Activated naive CD8-positive, alpha-beta T cell treated with anti-CD3 and anti-CD28 coated beads, Interleukin-2, amount 50 U/mL, for 24 hours (primary cell): ENCODE measurements around the gene PRKCD.
A peak's percentile ranks its signal among the peaks of the same experiment; 100 is the strongest.

Experiments
- ATAC-seq: fragments of 150-1000 bp; cut with Tn5 transposase; one replicate; pipeline ENCODE4 v1.10.0; 2021
- DNase-seq: peaks from one replicate; pipeline ENCODE4 v3.0.0; 2021
- H3K27ac Mint-ChIP-seq: one replicate; pipeline ENCODE4 v1.8.0; 2021; ENCODE audit warnings: mild to moderate bottlenecking, mixed read lengths
- H3K27me3 Mint-ChIP-seq: one replicate; pipeline ENCODE4 v1.8.0; 2021; ENCODE audit warnings: mixed read lengths
- H3K36me3 Mint-ChIP-seq: one replicate; pipeline ENCODE4 v1.8.0; 2021; ENCODE audit warnings: low read depth, mixed read lengths
- H3K4me1 Mint-ChIP-seq: one replicate; pipeline ENCODE4 v1.8.0; 2021; ENCODE audit warnings: mixed read lengths
- H3K4me3 Mint-ChIP-seq: one replicate; pipeline ENCODE4 v1.8.0; 2021; ENCODE audit warnings: mild to moderate bottlenecking, moderate library complexity, mixed read lengths
- H3K9me3 Mint-ChIP-seq: one replicate; pipeline ENCODE4 v1.8.0; 2021; ENCODE audit warnings: mixed read lengths

PRKCD gene

DNA sequence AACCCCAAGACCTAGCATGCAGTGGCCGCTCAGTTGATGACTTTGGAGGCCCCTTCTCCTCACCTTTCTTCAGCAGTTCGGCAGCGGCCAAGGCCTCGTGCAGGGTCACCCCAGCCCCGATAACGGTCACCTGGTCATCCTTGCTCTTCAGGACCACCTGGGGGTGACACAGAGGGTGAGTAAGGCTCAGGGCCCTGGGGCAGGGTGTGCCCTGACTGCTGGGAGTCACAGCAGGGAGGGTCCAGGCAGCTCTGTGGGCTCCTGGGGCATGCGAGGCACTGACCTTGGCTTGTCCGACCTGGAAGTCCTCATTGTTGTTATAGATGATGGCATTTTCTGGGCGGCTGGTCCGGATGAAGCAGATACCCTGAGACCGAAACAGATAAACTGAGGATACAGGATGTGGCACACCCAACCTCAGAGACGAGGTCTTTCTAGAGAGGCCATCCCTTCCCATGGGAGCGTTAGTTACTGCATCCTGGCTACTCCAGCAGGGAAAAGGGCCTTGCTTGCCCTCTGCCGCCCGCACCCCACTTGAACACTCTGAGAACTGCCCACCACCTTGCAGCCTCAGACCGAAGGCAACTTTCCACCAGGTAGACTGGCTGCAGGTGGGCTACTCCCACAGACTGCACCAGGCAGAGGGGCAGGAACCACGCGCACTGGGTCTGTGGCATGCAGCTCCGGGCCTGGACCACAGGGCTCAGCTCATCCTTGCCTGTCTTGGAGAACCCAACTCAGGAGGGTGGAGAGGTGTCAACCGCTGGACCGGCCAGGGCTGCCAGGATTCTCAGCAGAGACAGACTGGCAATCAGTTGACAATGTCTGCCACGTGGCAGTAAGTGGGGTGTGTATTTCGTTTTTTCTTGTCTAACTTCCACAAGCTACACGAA lies 67.2 kb downstream of the PRKCD start:
- ATAC-seq (no peak), DNase-seq (no peak)
- no peak overlapping the region for H3K27ac Mint-ChIP-seq
- no peak overlapping the region for H3K4me3 Mint-ChIP-seq
- H3K4me1 Mint-ChIP-seq = no peaks in the 10 kb centered on the region
- H3K27me3 Mint-ChIP-seq = no peaks in the 10 kb centered on the region
- H3K9me3 Mint-ChIP-seq = no peaks in the 10 kb centered on the region
- peaks cover 46% of the 10 kb centered on the region for H3K36me3 Mint-ChIP-seq

DNA sequence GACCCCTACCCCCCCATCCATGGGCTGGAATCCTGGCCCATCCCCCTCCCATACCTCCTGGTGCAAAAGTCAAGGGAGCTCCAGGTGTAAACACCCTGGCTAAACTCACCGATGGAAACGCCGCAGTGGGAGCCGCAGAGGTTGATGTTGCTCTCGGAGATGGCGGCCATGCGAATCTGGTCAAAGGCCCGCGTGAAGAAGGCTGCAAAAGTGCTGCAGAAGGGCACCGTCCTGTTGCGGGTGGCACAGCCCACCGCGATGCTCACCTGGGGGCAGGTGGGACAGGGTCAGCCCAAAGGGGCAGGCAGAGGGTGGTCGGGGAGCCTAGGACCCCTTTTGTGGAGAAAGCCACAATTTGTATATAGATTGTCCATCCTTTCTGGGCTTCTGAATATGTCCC lies 68.2 kb downstream of the PRKCD start:
- Mint-ChIP-seq H3K4me3 (no peak overlapping the region), H3K4me1 (no peaks in the 10 kb centered on the region), H3K36me3 (peaks cover 44% of the 10 kb centered on the region), H3K27me3 (no peaks in the 10 kb centered on the region), H3K9me3 (no peaks in the 10 kb centered on the region), H3K27ac (no peak overlapping the region)
- ATAC-seq (no peak), DNase-seq (no peak)

DNA sequence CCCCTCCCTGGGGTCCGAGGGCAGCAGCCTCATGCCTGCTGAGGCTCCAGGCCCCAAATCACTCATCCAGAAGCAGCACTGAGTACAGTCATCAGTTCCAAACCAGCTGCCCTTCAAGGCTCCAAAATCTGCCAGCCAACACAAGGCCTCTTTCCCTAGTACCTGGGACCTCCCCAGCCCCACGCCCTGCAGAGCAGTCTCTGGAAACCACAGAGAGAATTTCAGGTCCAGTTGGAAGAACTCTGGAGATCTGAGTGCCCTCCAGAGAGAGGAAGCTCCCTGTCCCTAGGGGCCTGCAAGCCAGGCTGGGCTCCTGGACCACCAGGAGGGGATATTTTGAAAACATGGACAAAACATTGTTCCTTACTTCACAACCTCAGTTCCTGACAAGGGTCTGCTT lies 68.6 kb downstream of the PRKCD start:
- Mint-ChIP-seq H3K9me3 (no peaks in the 10 kb centered on the region), H3K4me3 (no peak overlapping the region), H3K36me3 (peaks cover 45% of the 10 kb centered on the region), H3K27ac (no peak overlapping the region), H3K4me1 (no peaks in the 10 kb centered on the region), H3K27me3 (no peaks in the 10 kb centered on the region)
- DNase-seq = no peak
- no peak for ATAC-seq

DNA sequence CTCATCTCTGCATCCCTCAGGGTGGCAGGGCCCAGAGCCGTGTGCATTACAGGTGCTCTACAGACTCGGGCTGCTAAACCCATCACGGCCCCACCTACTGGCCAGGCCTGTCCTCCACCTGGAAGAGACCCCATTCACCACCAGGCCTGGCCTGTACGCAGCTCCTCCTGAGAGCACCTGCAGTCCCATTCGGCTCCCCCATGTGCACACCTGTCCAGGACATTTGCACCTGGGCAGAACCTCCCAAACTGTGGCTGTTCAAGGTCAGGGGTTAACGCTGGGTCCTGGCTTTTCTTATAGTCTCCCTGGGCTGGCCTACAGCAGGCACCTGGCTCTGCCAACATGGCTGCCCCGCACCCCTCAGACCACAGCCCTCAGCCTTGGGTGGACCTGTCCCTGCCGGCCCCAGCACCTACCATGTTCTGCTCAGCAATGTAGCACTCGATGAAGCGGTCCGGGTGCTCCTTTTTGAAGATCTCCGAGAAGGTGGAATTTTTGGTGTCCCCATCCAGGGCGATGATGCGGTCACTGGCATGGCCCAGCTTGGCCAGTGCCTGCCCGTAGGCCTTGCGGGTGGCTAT lies 69.1 kb downstream of the PRKCD start:
- Mint-ChIP-seq H3K9me3 (no peaks in the 10 kb centered on the region), H3K27ac (no peak overlapping the region), H3K4me3 (no peak overlapping the region), H3K4me1 (no peaks in the 10 kb centered on the region), H3K36me3 (peaks cover 43% of the 10 kb centered on the region), H3K27me3 (no peaks in the 10 kb centered on the region)
- DNase-seq = no peak
- no peak for ATAC-seq

DNA sequence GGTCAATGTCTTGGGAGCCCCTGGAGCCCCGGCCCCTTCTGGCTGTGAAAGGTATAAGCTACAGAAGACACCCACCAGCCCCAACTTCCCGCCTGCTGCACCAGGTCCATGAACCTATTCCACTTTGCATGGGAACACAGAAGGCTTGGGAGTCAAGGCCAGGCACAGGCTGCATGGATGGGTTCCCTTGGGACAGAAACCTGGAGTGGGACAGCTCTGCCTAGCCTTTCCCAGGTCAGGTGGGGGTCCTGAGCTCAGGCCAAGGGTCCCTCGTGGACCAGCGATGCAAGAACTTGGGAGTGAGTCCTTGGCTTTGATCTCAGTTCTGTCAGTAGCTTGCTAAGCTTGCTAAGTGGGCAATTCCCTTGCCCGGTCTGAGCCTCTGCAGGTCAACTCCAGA lies 69.8 kb downstream of the PRKCD start:
- ATAC-seq (no peak), DNase-seq (no peak)
- H3K36me3 Mint-ChIP-seq = peaks cover 36% of the 10 kb centered on the region
- H3K4me3 Mint-ChIP-seq = no peak overlapping the region
- H3K4me1 Mint-ChIP-seq = no peaks in the 10 kb centered on the region
- H3K9me3 Mint-ChIP-seq = no peaks in the 10 kb centered on the region
- H3K27me3 Mint-ChIP-seq = no peaks in the 10 kb centered on the region
- no peak overlapping the region for H3K27ac Mint-ChIP-seq

DNA sequence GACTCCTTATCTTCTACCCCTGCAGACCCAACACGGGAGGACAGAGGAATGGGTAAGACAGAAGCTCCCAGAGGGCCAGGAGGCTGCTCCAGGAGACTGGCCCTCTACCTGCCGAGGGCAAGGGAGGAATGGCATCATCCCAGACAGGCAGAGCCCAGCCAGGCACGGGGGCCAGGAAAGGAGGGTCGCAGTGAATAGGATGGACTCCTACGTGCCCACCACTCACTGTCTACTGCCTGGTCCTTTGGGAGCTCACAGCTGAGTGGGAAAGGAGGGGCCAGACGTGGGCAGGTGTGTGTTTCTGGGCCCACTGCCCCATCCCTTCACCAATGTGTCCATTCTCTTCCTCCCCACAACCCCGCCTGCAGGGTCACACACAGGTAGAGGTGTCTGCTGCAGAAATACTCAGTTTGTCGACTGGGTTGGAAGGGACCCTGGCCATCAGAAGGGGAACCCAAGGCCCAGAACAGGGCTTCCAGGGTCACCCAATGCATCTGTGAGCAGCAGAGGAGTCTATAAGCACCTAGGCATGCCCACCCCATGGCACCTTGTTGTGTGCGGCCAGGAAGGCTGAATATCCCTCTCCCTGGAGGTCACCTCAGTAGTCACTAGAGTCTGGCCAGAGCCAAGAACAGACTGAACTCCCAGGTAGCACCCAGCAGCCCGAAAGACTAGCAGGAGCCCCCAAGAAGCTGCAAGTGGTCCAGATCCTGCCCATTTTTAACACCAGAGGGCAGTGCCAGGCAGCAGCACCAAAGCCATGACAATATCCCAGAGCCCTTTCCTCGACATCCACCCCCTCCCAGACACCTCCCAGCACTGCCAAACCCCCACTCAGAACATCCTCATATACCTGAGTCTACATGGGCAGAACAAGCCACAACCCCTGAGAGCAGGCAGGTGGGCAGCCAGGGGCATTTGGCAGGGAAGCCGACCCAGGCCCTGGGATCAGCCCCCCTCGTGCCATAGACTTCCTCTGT lies 70.8 kb downstream of the PRKCD start:
- H3K27ac Mint-ChIP-seq = no peak overlapping the region
- no peak overlapping the region for H3K4me3 Mint-ChIP-seq
- H3K36me3 Mint-ChIP-seq = peaks cover 31% of the 10 kb centered on the region
- DNase-seq (no peak), ATAC-seq (no peak)
- H3K27me3 Mint-ChIP-seq = no peaks in the 10 kb centered on the region
- H3K9me3 Mint-ChIP-seq = no peaks in the 10 kb centered on the region
- H3K4me1 Mint-ChIP-seq = peaks cover 3% of the 10 kb centered on the region

DNA sequence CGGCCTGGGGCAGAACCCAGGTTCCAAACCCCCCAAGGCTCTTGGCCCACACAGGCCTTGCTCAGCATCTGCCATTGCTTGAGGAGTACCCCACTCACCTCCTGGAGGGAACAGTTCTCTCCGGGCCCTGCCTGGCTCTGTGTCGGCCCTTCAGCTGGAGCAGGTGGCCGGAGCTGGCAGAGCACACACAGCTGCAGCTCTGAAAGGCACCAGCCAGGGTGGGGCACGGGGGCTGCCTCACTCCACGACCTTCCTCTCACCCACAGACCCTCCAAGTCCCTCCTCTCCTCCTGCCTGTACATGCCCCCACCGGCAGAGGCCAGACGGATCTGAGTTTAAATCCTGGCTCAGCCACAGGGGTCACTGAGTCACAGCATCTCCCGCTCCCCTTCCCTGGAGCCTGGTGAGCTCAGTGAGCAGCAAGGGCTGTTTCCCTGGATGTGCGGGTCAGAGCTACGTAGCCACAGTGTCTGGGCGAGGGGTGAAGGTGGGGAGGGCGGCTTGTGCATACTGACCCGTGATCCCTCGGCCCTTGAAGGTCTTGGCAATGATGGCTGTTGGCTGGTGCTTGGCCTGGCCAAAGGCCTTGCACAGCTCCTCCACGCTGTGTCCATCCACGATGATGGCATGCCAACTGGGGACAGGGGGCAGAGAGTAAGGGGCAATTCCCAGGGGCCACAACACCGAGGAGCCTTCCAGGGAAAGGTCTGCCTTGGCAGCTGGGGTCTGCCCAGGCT lies 71.8 kb downstream of the PRKCD start:
- peaks cover 26% of the 10 kb centered on the region for H3K36me3 Mint-ChIP-seq
- no peak for DNase-seq
- no peak for ATAC-seq
- H3K27ac Mint-ChIP-seq = peak overlapping the region; percentile 42
- no peaks in the 10 kb centered on the region for H3K27me3 Mint-ChIP-seq
- H3K9me3 Mint-ChIP-seq = no peaks in the 10 kb centered on the region
- peaks cover 3% of the 10 kb centered on the region for H3K4me1 Mint-ChIP-seq
- no peak overlapping the region for H3K4me3 Mint-ChIP-seq

DNA sequence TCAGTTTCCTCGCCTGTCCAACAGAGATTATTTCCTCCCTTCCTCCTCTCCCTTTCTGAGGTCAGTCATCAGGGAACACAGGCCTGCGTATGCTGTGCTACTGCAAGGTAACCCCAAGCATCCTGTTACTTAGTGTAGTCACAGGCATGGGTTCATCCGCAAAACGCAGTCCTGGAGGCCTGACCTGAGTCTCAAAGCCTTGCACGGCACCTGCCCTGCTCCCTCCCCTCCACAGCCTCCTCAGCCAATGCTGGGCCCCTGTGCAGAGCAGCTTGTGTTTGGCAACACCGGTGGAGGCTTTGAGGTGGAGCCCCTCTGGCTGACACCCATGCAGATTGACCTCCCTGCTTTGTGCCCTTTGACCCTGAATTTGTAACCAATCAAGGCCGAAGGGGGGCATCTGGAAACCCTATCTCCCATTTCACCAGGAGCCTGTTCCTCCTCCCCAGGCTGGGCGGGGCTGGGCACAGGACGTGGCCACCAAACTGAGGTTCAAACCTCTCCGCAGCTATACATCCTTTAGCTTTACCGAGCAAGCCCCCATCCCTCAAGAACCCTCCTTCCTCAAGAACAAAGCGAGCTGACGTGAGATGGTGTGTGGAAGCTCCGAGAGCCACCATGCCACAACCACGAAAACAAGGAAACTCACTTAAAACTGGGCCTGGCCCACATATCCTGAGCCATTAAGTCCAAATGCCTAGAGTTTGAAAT lies 73.3 kb downstream of the PRKCD start:
- Mint-ChIP-seq H3K36me3 (peaks cover 29% of the 10 kb centered on the region), H3K9me3 (no peaks in the 10 kb centered on the region), H3K27ac (no peak overlapping the region), H3K4me1 (peaks cover 3% of the 10 kb centered on the region), H3K4me3 (no peak overlapping the region), H3K27me3 (no peaks in the 10 kb centered on the region)
- no peak for ATAC-seq
- no peak for DNase-seq

DNA sequence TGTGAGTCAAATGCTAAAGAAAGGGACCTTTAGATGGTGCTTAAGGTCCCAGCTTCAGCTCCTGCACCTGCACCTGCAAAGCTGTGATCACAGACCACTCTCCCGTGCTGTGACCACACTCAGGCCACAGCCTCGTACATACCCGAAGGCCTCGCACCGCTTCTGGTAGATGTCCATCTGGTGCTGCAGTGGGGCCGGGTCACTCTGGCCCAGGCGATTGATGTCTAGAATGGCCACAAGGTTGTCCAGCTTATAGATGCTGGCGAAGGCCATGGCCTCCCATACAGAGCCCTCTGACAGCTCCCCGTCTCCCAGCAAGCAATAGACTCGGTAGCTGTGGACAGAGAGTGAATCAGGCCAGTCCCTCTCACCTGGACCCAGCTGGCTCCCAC lies 73.8 kb downstream of the PRKCD start:
- DNase-seq = no peak
- peaks cover 3% of the 10 kb centered on the region for H3K4me1 Mint-ChIP-seq
- H3K9me3 Mint-ChIP-seq = no peaks in the 10 kb centered on the region
- peaks cover 26% of the 10 kb centered on the region for H3K36me3 Mint-ChIP-seq
- ATAC-seq = no peak
- H3K27ac Mint-ChIP-seq = no peak overlapping the region
- H3K27me3 Mint-ChIP-seq = no peaks in the 10 kb centered on the region
- H3K4me3 Mint-ChIP-seq = no peak overlapping the region

DNA sequence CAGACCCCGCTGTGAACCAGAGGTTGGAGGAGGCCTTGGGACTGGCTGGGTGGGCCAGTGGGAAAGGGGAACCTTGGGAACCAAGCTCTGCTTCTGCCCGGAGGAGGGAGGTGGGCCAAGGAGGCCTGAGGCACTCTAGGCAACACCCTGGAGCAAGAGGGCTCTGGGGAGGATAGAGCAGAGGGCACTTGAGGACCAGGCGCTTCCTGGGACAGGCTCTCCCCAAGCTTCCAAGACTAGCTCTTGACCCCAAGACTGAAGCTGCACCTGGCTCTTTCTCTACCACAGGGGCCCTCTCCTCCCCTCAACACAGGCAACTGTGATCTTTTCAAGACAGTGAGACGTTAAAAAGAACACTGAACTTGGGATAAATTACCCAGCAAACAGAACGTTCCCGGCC lies 74.5 kb downstream of the PRKCD start:
- peaks cover 27% of the 10 kb centered on the region for H3K36me3 Mint-ChIP-seq
- DNase-seq = no peak
- H3K4me3 Mint-ChIP-seq = no peak overlapping the region
- no peaks in the 10 kb centered on the region for H3K9me3 Mint-ChIP-seq
- peaks cover 3% of the 10 kb centered on the region for H3K4me1 Mint-ChIP-seq
- ATAC-seq = no peak
- peak overlapping the region; percentile 25 for H3K27ac Mint-ChIP-seq
- no peaks in the 10 kb centered on the region for H3K27me3 Mint-ChIP-seq

DNA sequence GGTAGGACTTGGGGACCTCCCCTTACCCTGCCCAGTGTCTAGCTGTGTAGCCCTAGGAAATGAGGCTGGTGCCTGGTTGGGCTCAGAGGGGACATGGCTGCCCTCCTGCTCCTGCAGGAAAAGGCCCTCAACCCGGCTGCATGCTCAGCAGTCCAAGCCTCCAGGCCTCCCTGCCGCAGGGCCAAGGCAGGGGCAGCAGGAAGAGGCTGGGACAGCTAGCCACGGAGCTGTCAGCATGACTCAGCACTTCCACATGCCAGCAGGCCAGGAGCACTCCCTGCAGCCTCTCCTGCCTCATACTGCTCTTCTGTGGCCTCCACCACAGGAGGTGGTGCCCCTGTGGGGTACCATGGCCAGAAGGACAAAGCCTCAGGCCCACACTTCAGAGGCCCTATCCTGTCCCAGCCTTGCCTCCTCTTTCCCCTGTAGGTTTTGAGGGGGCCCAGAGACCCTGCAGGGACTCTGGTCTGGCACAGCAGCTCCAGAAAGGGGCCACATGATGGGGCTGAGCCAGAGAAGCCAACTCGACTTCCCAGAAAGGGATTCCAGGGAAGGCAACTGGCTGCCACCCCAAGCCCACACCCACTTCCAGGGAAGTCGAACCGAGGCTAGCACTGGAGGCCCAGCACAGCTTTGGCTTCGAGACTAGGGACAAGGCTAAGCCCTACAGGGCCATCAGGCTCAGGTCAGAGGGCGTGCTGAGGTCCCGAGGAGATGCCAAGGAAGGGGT lies 75.3 kb downstream of the PRKCD start:
- Mint-ChIP-seq H3K9me3 (no peaks in the 10 kb centered on the region), H3K36me3 (peaks cover 25% of the 10 kb centered on the region), H3K27ac (peak overlapping the region; percentile 59), H3K4me3 (no peak overlapping the region), H3K4me1 (peaks cover 3% of the 10 kb centered on the region), H3K27me3 (no peaks in the 10 kb centered on the region)
- ATAC-seq = peak; percentile 41
- no peak for DNase-seq

DNA sequence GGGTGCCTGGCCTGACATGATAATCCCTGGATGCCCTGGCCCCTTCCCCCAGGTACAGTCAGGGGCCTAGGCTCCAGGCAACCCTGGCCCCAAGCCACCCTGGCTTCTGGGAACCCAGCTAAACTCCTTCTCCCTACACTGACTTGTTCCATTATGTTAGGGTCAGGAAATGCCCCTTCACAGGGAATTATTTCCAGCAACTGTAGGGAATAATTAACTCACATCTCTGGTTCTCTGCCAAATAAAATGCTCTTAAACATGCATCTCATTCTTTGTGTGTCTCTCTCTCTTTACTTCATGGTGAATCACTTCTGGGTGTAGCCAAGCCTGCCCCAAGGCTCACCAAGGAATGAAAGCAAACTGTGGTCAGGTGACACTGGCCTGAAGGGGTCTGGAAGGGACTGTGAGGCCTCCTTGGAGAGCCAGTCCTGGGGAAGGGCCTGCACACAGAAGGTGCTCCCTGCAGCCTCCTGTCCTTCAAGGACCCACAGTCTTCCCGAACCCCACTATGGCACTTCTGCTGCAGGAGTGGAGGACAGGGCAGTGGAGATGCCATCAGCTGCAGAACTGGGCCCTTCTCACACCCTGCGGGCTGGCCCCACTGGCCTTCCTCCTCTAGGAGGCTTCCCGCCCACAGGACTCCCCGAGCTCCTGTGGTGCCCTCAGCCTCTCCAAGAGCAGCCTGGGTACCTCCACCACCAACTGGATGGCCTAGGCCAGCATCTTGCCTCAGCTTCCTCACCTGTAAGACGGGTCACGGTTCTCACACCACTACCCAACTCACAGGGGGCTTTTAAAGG lies 77.2 kb downstream of the PRKCD start:
- ATAC-seq = no peak

More for the DNA sequence above, 77.2 kb downstream of the PRKCD start:
- Mint-ChIP-seq H3K36me3 (peaks cover 25% of the 10 kb centered on the region), H3K27ac (no peak overlapping the region), H3K9me3 (no peaks in the 10 kb centered on the region), H3K4me1 (peaks cover 3% of the 10 kb centered on the region), H3K27me3 (no peaks in the 10 kb centered on the region), H3K4me3 (no peak overlapping the region)
- no peak for DNase-seq
